ENCODE measurements around the gene APCDD1. TPM values are rescaled to one million over a fixed set of nuclear protein-coding genes. Genes with fewer than 3 reads are reported as not detected.

Gene APCDD1
- total RNA-seq, 1 donor from 2014 or later: 110 TPM

DNA sequence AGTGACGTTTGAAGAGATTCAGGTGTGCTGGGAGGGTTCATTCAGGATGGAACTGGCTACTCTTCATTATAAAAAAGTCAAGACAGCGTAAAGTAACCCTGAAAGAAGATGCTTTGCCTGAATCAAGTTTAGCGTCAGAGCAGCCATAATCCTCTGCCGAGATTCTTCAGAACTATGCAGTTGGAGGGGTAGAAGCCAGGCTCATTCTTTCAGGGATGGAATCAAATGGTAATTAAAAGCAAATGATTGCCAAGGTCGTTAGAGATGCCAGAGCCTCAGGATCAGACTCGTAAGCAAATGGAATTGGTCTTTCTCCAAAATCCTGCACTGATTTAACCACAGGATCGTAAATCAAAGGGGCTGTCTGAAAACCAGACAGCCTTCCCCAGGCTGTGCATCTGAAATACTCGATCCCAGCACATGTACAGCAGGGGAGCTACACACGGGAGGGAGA lies 21.9 kb downstream of the APCDD1 start:
- Mint-ChIP-seq H3K27me3 (no peaks in the 10 kb centered on the region), H3K27ac (peak overlapping the region; percentile 16), H3K9me3 (no peaks in the 10 kb centered on the region), H3K36me3 (peaks cover 43% of the 10 kb centered on the region), H3K4me1 (ENCODE audit: unreplicated experiment) (peaks cover 22% of the 10 kb centered on the region), H3K4me3 (no peak overlapping the region)
- TF ChIP-seq CTCF (conservative IDR thresholded peaks at IDR 0.05): no peak
- DNase-seq (ENCODE audit: extremely low spot score, unreplicated experiment): no peak

- no peak for DNase-seq (ENCODE audit: extremely low spot score, unreplicated experiment)
- H3K4me1 Mint-ChIP-seq (ENCODE audit: unreplicated experiment): peaks cover 22% of the 10 kb centered on the region
- TF ChIP-seq CTCF (conservative IDR thresholded peaks at IDR 0.05): no peak
- no peaks in the 10 kb centered on the region for H3K27me3 Mint-ChIP-seq
- H3K9me3 Mint-ChIP-seq: no peaks in the 10 kb centered on the region
- H3K27ac Mint-ChIP-seq: no peak overlapping the region
- peak overlapping the region; percentile 22 for H3K4me3 Mint-ChIP-seq
- peaks cover 49% of the 10 kb centered on the region for H3K36me3 Mint-ChIP-seq
Observed at GRCh38 chr18:10477121-10477862, 22.9 kb downstream of the APCDD1 start.

GRCh38 chr18:10477863-10478260 lies 23.4 kb downstream of the APCDD1 start:
- Mint-ChIP-seq H3K27ac (no peak overlapping the region), H3K4me3 (no peak overlapping the region), H3K36me3 (peaks cover 46% of the 10 kb centered on the region), H3K27me3 (no peaks in the 10 kb centered on the region), H3K9me3 (no peaks in the 10 kb centered on the region), H3K4me1 (ENCODE audit: unreplicated experiment) (peaks cover 24% of the 10 kb centered on the region)
- no peak for DNase-seq (ENCODE audit: extremely low spot score, unreplicated experiment)
- no peak for TF ChIP-seq CTCF (conservative IDR thresholded peaks at IDR 0.05)

DNA sequence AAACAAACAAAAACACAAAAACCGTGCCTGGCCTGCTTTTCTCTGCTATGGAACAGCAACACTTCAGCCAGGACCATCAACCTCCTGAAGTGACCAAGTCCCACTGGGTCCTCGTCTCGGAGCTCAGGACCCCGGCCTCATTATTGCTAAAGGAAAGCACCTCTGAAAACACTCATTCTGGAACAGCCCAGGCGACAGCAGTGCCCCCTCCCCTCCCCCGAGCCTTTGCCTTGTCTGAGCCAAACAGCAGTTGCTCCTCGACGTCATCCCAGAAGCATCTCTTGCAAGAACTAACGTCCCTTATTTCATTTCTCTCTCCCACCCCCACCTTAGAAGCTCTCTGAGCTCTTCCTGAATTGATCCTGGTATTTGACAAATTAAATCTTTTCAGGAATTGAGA lies 27.4 kb downstream of the APCDD1 start:
- Mint-ChIP-seq H3K27ac (no peak overlapping the region), H3K36me3 (peaks cover 39% of the 10 kb centered on the region), H3K4me1 (ENCODE audit: unreplicated experiment) (peaks cover 15% of the 10 kb centered on the region), H3K9me3 (no peaks in the 10 kb centered on the region), H3K27me3 (no peaks in the 10 kb centered on the region), H3K4me3 (no peak overlapping the region)
- TF ChIP-seq CTCF (conservative IDR thresholded peaks at IDR 0.05): no peak
- DNase-seq (ENCODE audit: extremely low spot score, unreplicated experiment): no peak

DNA sequence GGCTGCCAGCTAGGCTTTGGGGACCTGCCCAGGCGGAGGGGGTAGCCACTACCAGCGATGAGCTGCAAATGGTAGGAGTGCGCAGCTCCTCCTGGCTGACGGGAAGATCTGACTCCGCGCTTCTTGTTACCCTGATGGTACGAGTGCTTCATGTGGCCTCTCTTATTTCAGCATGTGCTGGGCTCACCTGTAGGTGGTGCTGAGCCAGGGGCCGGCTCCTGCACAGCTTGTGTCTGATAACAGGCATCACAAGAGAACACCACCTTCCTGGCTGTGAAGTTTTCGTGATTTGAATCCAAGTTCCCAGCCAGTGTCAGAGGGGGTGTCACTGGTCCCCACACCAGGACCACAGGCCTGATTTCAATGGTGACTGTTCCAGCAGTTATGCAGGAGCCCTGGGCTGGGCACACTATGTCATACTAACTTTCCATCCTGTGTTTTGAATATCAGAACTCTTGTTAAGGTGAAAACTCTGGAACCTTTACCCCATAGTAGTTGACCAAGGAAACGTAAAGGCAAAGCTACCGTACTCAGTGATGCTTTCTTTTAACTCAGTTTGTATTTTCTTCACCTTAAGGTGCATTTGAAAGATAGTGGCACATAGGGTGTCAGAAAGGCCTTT lies 28.0 kb downstream of the APCDD1 start:
- H3K27me3 Mint-ChIP-seq: no peaks in the 10 kb centered on the region
- H3K9me3 Mint-ChIP-seq: no peaks in the 10 kb centered on the region
- TF ChIP-seq CTCF (conservative IDR thresholded peaks at IDR 0.05): no peak
- peaks cover 8% of the 10 kb centered on the region for H3K4me1 Mint-ChIP-seq (ENCODE audit: unreplicated experiment)
- no peak overlapping the region for H3K27ac Mint-ChIP-seq
- peaks cover 33% of the 10 kb centered on the region for H3K36me3 Mint-ChIP-seq
- no peak for DNase-seq (ENCODE audit: extremely low spot score, unreplicated experiment)
- no peak overlapping the region for H3K4me3 Mint-ChIP-seq

Data from type B pancreatic cell (in vitro differentiated cells).